Activated CD4-positive, alpha-beta T cell treated with anti-CD3 and anti-CD28 coated beads, Interleukin-10, Interleukin-2, amounts not matched to agents 100 ng/mL and 50 ng/mL, durations not matched to agents 16 hours and 8 hours (primary cell): Measurements from ENCODE around the gene ABCA10.

Experiments
- DNase-seq: peaks from one replicate; pipeline ENCODE4 v3.0.0-alpha.2; 2020

ABCA10 gene

GRCh38 chr17:69154267-69154666, 74.4 kb downstream of the ABCA10 start:
- DNase-seq, result no peak

- no peak for DNase-seq
Observed at GRCh38 chr17:69150333-69150732, 78.3 kb downstream of the ABCA10 start.

GRCh38 chr17:69147460-69147859, 81.2 kb downstream of the ABCA10 start:
- no peak for DNase-seq

GRCh38 chr17:69144331-69145255, 84.0 kb downstream of the ABCA10 start:
- no peak for DNase-seq

- no peak for DNase-seq
Observed at GRCh38 chr17:69143683-69144231, 84.9 kb downstream of the ABCA10 start.

GRCh38 chr17:69143151-69143550, 85.5 kb downstream of the ABCA10 start:
- no peak for DNase-seq

- DNase-seq, result no peak
Observed at GRCh38 chr17:69142175-69142802, 86.3 kb downstream of the ABCA10 start.

GRCh38 chr17:69141431-69142174, 87.0 kb downstream of the ABCA10 start, which contains the start of gene ABCA6:
Gene ABCA6, minus strand, starts transcription at chr17:69141895. Its CDS starts 1,192 bp downstream, at chr17:69140703.
- DNase-seq, result no peak

- no peak for DNase-seq
Observed at GRCh38 chr17:69134112-69134511, 94.5 kb downstream of the ABCA10 start.

GRCh38 chr17:69130627-69131296, 97.9 kb downstream of the ABCA10 start:
- no peak for DNase-seq

- no peak for DNase-seq
Observed at GRCh38 chr17:69123626-69124025, 105.0 kb downstream of the ABCA10 start.

GRCh38 chr17:69122065-69122464, 106.6 kb downstream of the ABCA10 start:
- DNase-seq, result no peak

- no peak for DNase-seq
Observed at GRCh38 chr17:69117855-69118784, 110.5 kb downstream of the ABCA10 start.

GRCh38 chr17:69111794-69112193, 116.8 kb downstream of the ABCA10 start:
- no peak for DNase-seq

- no peak for DNase-seq
Observed at GRCh38 chr17:69105907-69106730, 122.5 kb downstream of the ABCA10 start.

GRCh38 chr17:69103557-69104233, 124.9 kb downstream of the ABCA10 start:
- no peak for DNase-seq

GRCh38 chr17:69098625-69099024, 130.0 kb downstream of the ABCA10 start:
- DNase-seq, result no peak
